HL-60 (cell line): ENCODE measurements around the gene TM4SF18.
A peak's percentile ranks its signal among the peaks of the same experiment; 100 is the strongest.

Experiments used
- DNase-seq, 2 experiments: peaks; one replicate each; pipeline ENCODE4 v3.0.0-alpha.2; 2010 to 2020; ENCODE audit warnings: low read depth in 1 of 2, low spot score in 1 of 2
- H3K27ac ChIP-seq: fragments of 250-450 bp; sonication (Bioruptor Pico); replicated peaks from 2 replicates; pipeline ENCODE4 v1.5.1; 2020; ENCODE audit warnings: mild to moderate bottlenecking, moderate library complexity
- H3K27me3 ChIP-seq: fragments of 250-450 bp; sonication (Bioruptor Pico); 2 replicates; pipeline ENCODE4 v1.5.1; 2021; ENCODE audit warnings: mild to moderate bottlenecking, moderate library complexity; ENCODE audit not compliant: insufficient read depth, poor library complexity, severe bottlenecking
- H3K4me3 ChIP-seq: replicated peaks from 2 replicates; pipeline ENCODE4 v1.5.1; 2011; ENCODE audit warnings: mild to moderate bottlenecking, control low read depth, low read length; ENCODE audit not compliant: insufficient read depth
- CTCF ChIP-seq: IDR thresholded peaks from one replicate; pipeline ENCODE4 v1.5.1; 2011; ENCODE audit warnings: low read length, control low read depth, inconsistent platforms; ENCODE audit not compliant: insufficient read depth
- GABPA ChIP-seq: IDR thresholded peaks from 2 replicates; pipeline ENCODE4 v1.6.1; 2012; ENCODE audit warnings: low read depth
- POLR2AphosphoS5 ChIP-seq: IDR thresholded peaks from 2 replicates; pipeline ENCODE4 v1.6.1; 2012; ENCODE audit warnings: low read depth
- REST ChIP-seq: IDR thresholded peaks from 2 replicates; pipeline ENCODE4 v1.6.1; 2012; ENCODE audit warnings: low read depth; ENCODE audit not compliant: insufficient replicate concordance
- SPI1 ChIP-seq: IDR thresholded peaks from 2 replicates; pipeline ENCODE4 v1.6.1; 2012; ENCODE audit warnings: low read depth, mild to moderate bottlenecking, borderline replicate concordance

The TM4SF18 gene

GRCh38 chr3:149353581-149354184, 20.2 kb upstream of the TM4SF18 start:
- TF ChIP-seq SPI1 (no peak), POLR2AphosphoS5 (no peak), CTCF (no peak), REST (no peak), GABPA (no peak)
- H3K27ac ChIP-seq, result no peak overlapping the region
- no peak overlapping the region for H3K4me3 ChIP-seq
- DNase-seq, result no peak
- H3K27me3 ChIP-seq, result peaks cover 3% of the 10 kb centered on the region

GRCh38 chr3:149352556-149352955, 19.1 kb upstream of the TM4SF18 start:
- TF ChIP-seq GABPA, result no peak
- peak; percentile 58 for TF ChIP-seq CTCF
- no peak overlapping the region for H3K27ac ChIP-seq
- no peaks in the 10 kb centered on the region for H3K27me3 ChIP-seq
- DNase-seq, result peak; percentile 26 to 45
- no peak overlapping the region for H3K4me3 ChIP-seq

- Histone ChIP-seq H3K4me3 (no peak overlapping the region), H3K27ac (no peak overlapping the region), H3K27me3 (no peaks in the 10 kb centered on the region)
- TF ChIP-seq SPI1, result no peak
- TF ChIP-seq CTCF, result no peak
- no peak for TF ChIP-seq REST
- TF ChIP-seq POLR2AphosphoS5, result no peak
- no peak for DNase-seq
These were observed 10.5 kb upstream of the TM4SF18 start for GRCh38 chr3:149343951-149344350.
